CD4-positive, alpha-beta T cell treated with Interleukin-15 for 1 hour (primary cell): Measurements from ENCODE around the gene VAMP4.
"Not testable (repeated sequence)": the region's sequence is repeated elsewhere in the genome, so short reads cannot be mapped to it uniquely, and the experiment has no call there.

Experiments used
- DNase-seq: peaks from one replicate; pipeline ENCODE4 v3.0.0-alpha.2; 2020

VAMP4 gene

GRCh38 chr1:171748651-171749050 lies 6.8 kb upstream of the VAMP4 start:
- no peak for DNase-seq

DNA sequence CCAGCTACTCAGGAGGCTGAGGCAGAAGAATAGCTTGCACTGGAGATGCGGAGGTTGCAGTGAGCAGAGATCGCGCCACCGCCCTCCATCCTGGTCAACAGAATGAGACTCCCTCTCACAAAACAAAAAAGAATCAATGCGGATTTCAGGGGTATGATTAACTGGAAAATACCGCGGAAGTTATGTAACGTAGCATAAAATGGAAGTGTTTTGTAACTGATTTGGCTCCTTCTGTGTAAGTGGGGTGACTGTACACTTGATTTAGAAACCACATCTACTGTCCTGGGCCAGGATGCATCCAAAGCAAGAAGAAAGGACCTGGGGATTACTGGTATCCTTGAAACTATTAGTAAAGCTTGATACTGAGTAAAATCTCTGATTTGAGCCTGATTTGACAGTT lies 3.1 kb upstream of the VAMP4 start:
- DNase-seq = no peak

- DNase-seq = no peak
Observed at GRCh38 chr1:171743081-171743870, 1.4 kb upstream of the VAMP4 start.

- DNase-seq = no peak
Observed at GRCh38 chr1:171742577-171742922, 685 bp upstream of the VAMP4 start.

- DNase-seq = peak; percentile 34
Observed at GRCh38 chr1:171740987-171741871, 636 bp downstream of the VAMP4 start.

DNA sequence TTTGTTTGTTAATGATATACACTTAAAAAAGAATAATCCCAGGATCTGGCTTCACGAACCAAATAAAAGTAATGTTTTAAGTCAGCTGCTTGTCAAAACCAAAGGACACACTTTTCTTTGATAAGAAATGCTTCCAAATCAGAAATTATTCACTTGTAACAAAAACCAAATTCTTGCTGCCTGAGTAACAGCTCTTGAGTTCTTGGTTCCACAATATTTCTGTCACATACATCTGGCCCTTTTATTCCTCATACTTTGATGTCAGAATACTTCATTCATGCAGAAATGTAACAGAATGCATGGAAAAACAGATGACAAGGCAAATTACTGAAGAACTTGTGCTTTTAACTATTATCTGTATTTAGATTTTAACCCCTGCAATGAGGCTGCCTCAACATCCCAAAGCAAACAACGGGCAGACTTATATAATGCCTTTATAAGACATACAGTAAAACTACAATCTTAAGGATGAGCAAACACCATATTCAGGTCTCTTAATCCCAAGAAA lies 1.5 kb downstream of the VAMP4 start:
- DNase-seq = no peak

DNA sequence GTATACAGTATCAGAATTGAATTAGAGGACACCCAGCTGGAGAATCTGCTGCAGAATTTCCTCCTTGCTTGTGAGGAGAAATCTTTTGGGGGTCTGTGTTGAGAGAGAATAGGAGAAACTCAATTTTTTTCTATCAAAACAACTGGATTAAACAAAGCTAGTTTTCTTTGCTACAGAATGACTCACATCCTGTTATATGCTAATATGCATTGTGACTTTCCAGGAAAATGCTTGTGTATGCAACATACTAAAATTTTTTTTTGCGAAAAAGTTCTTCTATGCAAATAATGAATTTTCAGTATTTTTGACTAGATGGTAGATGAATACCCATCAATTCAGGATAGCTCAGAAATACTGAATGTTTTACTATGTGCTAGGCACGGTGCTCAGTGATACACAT lies 2.2 kb downstream of the VAMP4 start:
- DNase-seq = no peak

GRCh38 chr1:171738911-171739310 lies 3.0 kb downstream of the VAMP4 start:
- DNase-seq = no peak

DNA sequence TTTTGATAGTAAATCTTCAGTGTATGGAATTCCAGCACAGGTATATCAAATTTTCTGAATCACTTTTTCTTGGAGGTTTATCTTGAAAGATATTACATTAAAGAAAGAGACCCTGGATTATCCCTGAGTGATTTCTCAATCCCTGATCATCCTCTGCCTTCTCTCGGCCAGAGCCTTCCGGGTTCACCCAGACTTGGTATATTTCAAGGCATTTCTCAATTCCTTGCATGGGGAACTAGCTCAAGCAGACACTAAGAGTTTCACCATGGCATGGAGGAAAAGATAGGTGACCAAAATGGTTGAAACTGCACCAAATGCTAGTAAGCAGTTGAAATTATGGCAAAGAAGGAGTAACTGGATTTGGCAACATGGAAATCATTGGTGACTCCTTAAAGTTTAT lies 5.7 kb downstream of the VAMP4 start:
- no peak for DNase-seq

DNA sequence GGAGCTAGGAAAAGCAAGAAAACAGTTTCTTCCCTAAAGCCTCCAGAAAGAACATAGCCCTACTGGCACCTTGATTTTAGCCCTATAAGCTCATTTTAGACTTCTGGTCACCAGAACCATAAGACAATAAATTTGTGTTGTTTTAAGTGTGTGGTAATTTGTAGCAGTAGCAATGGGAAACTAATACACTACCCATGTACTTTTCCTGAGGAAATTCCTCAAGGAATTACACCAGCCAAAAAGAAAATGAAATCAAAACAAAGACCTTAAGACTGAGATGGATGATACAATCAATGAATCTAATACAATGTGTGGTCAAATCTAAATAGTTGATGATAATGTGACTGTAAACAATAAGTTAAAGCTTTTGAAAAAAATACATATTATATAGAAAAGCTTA lies 11.8 kb downstream of the VAMP4 start:
- no peak for DNase-seq

- no peak for DNase-seq
Observed at GRCh38 chr1:171727778-171728177, 14.1 kb downstream of the VAMP4 start.

DNA sequence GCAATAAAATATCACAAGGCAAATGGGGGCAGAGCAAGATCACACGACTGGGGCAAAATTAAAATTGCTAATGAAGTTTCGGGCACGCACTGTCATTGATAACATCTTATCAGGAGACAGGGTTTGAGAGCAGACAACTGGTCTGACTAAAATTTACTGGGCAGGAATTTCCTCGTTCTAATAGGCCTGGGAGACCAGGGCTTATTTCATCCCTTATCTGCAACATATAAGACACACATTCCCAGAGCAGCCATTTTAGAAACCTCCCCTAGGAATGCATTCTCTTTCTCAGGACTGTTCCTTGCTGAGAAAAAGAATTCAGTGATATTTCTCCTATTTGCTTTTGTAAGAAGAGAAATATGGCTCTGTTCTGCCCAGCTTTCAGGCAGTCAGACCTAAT lies 18.7 kb downstream of the VAMP4 start:
- not testable (repeated sequence) for DNase-seq

- no peak for DNase-seq
Observed at GRCh38 chr1:171718848-171719247, 23.0 kb downstream of the VAMP4 start.

- DNase-seq = no peak
Observed at GRCh38 chr1:171718216-171718615, 23.6 kb downstream of the VAMP4 start.

DNA sequence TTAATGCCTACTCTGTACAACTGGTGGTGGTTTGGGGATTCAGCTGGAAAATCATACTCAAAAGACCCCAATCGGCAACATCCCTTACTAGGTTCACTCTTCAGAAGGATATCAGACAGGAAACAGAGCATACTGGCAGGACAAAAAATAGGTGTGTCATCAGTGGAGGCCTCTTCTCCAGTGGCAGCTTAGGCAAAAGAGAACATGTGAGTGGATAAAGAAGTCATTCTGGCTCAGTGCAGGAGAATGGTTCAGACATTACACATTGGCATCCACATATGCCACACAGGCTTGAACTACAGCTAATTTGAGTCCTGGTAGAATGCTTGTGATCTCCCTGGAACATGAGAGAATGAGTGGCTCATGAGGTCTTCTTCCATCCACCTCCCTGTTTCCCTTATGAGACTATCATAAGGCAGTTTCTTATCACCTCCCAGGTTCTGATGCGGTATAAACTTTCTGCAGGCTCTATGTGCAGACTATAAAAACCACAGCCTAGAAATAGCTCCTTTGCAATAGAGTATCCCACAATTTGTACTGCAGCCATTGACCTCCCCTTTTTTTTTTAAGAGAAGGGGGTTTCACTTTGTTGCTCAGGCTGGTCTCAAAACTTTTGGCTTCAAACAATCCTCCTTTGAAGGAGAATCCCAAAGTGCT lies 24.7 kb downstream of the VAMP4 start:
- DNase-seq = no peak

- no peak for DNase-seq
Observed at GRCh38 chr1:171716616-171717015, 25.2 kb downstream of the VAMP4 start.

GRCh38 chr1:171715813-171716251 lies 26.0 kb downstream of the VAMP4 start:
- DNase-seq = no peak

- DNase-seq = no peak
Observed at GRCh38 chr1:171712341-171712740, 29.5 kb downstream of the VAMP4 start.

GRCh38 chr1:171711643-171712042 lies 30.2 kb downstream of the VAMP4 start:
- DNase-seq = no peak

DNA sequence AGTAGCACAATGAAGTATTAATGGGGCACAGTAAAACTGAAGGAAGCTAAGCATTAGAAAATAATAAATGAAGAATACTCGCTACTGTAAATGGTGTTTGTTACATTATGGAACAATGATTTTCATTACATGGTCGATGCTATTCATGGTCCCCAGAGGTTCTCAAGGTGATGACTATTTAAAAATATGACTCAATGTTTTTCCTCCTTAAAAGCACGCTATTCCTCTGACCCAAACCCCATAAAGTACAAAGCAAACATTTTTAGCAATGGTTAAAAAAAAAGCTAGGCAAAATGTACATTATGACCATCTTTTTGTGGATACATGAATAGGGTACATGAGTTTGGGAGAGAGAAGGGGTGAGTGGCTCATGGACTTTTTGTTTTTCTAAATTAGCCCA lies 34.3 kb downstream of the VAMP4 start:
- no peak for DNase-seq

DNA sequence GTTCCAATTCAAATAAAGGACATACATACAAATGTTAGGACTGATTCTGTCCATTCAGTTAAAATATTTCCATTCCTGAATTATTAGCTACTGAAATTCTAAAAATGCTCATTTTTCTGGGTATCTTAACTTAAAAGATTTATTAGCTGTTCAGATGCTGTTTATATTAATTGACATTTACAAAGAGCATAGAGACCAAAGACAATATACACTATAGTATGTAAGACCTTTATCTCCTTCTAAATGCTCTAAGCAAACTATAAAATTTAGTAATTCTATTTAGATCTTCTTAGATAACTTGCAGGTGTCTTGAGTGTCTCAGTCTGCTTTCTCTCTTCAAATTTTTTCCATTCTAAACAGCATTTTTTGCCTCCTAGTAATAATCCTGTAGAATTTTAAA lies 39.3 kb downstream of the VAMP4 start:
- no peak for DNase-seq

- DNase-seq = no peak
Observed at GRCh38 chr1:171699531-171699930, 42.3 kb downstream of the VAMP4 start.

- not testable (repeated sequence) for DNase-seq
Observed at GRCh38 chr1:171695772-171696171, 46.1 kb downstream of the VAMP4 start.
